ENCODE results near the gene SLC1A5. TPM values are rescaled to one million over a fixed set of nuclear protein-coding genes. Genes with fewer than 3 reads are reported as not detected.
"Not testable (repeated sequence)": the region's sequence is repeated elsewhere in the genome, so short reads cannot be mapped to it uniquely, and the experiment has no call there.

The SLC1A5 gene
- total and polyA plus RNA-seq, 11 donors, result 3.7 to 22.4 (median 8.9) TPM

- intact Hi-C loops (cut with DNase I), result no loop called here
- ATAC-seq (no peak), DNase-seq (no peak)
- Histone ChIP-seq H3K36me3 (peaks cover 0 to 59% (median 31%) of the 10 kb centered on the region in 9 donors), H3K9me3 (no peaks in the 10 kb centered on the region), H3K27ac (no peak overlapping the region), H3K4me1 (peaks cover 0 to 14% (median 0%) of the 10 kb centered on the region in 12 donors), H3K4me3 (no peak overlapping the region), H3K27me3 (no peaks in the 10 kb centered on the region)
- no peak for TF ChIP-seq POLR2A (IDR thresholded peaks at IDR 0.05)
- TF ChIP-seq, protein P1, sequence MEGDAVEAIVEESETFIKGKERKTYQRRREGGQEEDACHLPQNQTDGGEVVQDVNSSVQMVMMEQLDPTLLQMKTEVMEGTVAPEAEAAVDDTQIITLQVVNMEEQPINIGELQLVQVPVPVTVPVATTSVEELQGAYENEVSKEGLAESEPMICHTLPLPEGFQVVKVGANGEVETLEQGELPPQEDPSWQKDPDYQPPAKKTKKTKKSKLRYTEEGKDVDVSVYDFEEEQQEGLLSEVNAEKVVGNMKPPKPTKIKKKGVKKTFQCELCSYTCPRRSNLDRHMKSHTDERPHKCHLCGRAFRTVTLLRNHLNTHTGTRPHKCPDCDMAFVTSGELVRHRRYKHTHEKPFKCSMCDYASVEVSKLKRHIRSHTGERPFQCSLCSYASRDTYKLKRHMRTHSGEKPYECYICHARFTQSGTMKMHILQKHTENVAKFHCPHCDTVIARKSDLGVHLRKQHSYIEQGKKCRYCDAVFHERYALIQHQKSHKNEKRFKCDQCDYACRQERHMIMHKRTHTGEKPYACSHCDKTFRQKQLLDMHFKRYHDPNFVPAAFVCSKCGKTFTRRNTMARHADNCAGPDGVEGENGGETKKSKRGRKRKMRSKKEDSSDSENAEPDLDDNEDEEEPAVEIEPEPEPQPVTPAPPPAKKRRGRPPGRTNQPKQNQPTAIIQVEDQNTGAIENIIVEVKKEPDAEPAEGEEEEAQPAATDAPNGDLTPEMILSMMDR (IDR thresholded peaks at IDR 0.05), result no peak
- 90 to 97% (median 96%) methylated on average over 11 of the region's 11 CpGs for WGBS, 4 donors
These were observed 12.6 kb downstream of the SLC1A5 start for GRCh38 chr19:46775642-46776258.

DNA sequence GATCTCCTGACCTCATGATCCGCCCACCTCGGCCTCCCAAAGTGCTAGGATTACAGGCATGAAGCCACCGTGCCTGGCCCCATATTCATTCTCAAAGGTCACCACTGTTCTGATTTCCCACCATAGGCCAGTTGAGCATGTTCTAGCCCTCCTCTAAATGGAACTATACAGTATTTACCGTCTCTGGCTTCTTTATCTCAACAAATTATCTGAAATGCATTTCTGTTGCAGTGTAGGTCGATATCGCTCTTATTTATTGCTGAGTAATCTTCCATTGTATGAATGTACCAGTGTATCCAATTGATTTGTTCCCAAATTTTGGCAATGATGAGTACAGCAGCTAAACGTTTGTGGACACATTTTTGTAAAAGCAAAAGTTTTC, 15.4 kb downstream of the SLC1A5 start:
- H3K4me3 ChIP-seq, result no peak overlapping the region
- H3K36me3 ChIP-seq, result peaks cover 0 to 33% (median 22%) of the 10 kb centered on the region in 9 donors

GRCh38 chr19:46772170-46773017, 16.0 kb downstream of the SLC1A5 start:
- Histone ChIP-seq H3K4me1 (peaks cover 0 to 12% (median 0%) of the 10 kb centered on the region in 12 donors), H3K27ac (no peak overlapping the region), H3K27me3 (no peaks in the 10 kb centered on the region), H3K9me3 (no peaks in the 10 kb centered on the region), H3K4me3 (no peak overlapping the region), H3K36me3 (peaks cover 0 to 30% (median 20%) of the 10 kb centered on the region in 9 donors)
- DNase-seq (no peak), ATAC-seq (no peak)
- TF ChIP-seq, protein P1 (IDR thresholded peaks at IDR 0.05), result no peak
- TF ChIP-seq POLR2A (IDR thresholded peaks at IDR 0.05), result no peak
- 79 to 88% (median 84%) methylated on average over 11 to 12 of the region's 12 CpGs for WGBS, 4 donors
- intact Hi-C loops (cut with DNase I), result loop anchor here in 1 of 10 donors (5.0 kb wide), 1 partner anchor 60 kb away; no protein-coding TSS in a partner anchor

More for the DNA sequence above, 15.4 kb downstream of the SLC1A5 start:
- no peak for ATAC-seq
- H3K4me1 ChIP-seq, result peaks cover 0 to 12% (median 0%) of the 10 kb centered on the region in 12 donors
- no peak for DNase-seq
- no peaks in the 10 kb centered on the region for H3K9me3 ChIP-seq
- intact Hi-C loops (cut with DNase I), result loop anchor here in 1 of 10 donors (5.0 kb wide), 1 partner anchor 59 kb away; no protein-coding TSS in a partner anchor
- no peak for TF ChIP-seq POLR2A (IDR thresholded peaks at IDR 0.05)
- TF ChIP-seq, protein P1 (IDR thresholded peaks at IDR 0.05), result no peak
- no peak overlapping the region for H3K27ac ChIP-seq
- H3K27me3 ChIP-seq, result no peaks in the 10 kb centered on the region
- 78 to 86% (median 81%) methylated on average over 7 of the region's 7 CpGs for WGBS, 4 donors

DNA sequence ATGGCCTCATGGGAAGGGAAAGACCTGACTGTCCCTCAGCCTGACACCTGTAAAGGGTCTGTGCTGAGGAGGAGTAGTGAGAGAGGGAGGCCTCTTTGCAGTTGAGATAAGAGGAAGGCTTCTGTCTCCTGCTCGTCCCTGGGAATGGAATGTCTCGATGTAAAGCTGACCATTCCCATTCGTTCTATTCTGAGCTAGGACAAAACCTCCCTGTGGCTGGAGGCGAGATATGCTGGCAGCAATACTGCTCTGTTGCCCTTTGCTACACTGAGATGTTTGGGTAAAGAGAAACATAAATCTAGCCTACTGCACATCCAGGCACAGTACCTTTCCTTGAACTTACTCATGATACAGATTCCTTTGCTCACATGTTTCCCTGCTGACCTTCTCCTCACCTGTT, 19.6 kb downstream of the SLC1A5 start:
- not testable (repeated sequence) for H3K9me3 ChIP-seq, H3K27me3 ChIP-seq, H3K4me3 ChIP-seq, H3K36me3 ChIP-seq, ATAC-seq, DNase-seq
- Histone ChIP-seq H3K27ac (peak overlapping the region in 11 of 12 donors; percentile 14 to 74 (median 64)), H3K4me1 (peaks cover 0 to 20% (median 0%) of the 10 kb centered on the region in 12 donors)
- intact Hi-C loops (cut with DNase I), result loop anchor here in 2 of 10 donors (10.0 kb wide), 1 partner anchor 226 kb away; no protein-coding TSS in a partner anchor
- WGBS, 4 donors, result 35 to 45% (median 36%) methylated on average over 4 of the region's 4 CpGs
